HEK293 (cell line): ENCODE measurements around the gene ITIH3.

Source experiments
- CTCF ChIA-PET: fragments of 350-600 bp; formaldehyde crosslinking; extraction: SDS; loops from one replicate; lab custom pipeline; 2021; ENCODE audit warnings: antibody characterized with exemption; lab: Yijun Ruan, JAX
- POLR2A ChIA-PET: fragments of 300-600 bp; formaldehyde crosslinking; extraction: SDS; loops from one replicate; lab custom pipeline; 2020; ENCODE audit warnings: antibody characterized with exemption, inconsistent platforms; lab: Yijun Ruan, JAX
- H3K27ac ChIP-seq: fragments of 200-500 bp; sonication (Bioruptor generic); 2 replicates; pipeline ENCODE4 v1.5.1; 2014; ENCODE audit warnings: low read depth, low read length, control low read depth, inconsistent platforms; ENCODE audit errors: extremely low read depth
- H3K36me3 ChIP-seq, 2 experiments: fragments of 200-500 bp in 1 of 2; sonication (Bioruptor generic) in 1 of 2; 1 replicate in 1 of 2; 2 replicates in 1 of 2; pipeline ENCODE4 v1.5.1; 2014 to 2017; ENCODE audit warnings: inconsistent platforms in 2 of 2, low read length in 2 of 2; ENCODE audit not compliant: control insufficient read depth in 2 of 2, insufficient read depth in 1 of 2
- H3K4me1 ChIP-seq: fragments of 200-500 bp; sonication (Bioruptor generic); 2 replicates; pipeline ENCODE4 v1.5.1; 2014; ENCODE audit warnings: mild to moderate bottlenecking, low read length, inconsistent platforms; ENCODE audit not compliant: control insufficient read depth, insufficient read depth
- H3K4me3 ChIP-seq: 2 replicates; pipeline ENCODE4 v1.5.1; 2011; ENCODE audit warnings: low read depth, mild to moderate bottlenecking, control low read depth, low read length, moderate library complexity
- H3K9me3 ChIP-seq: fragments of 200-500 bp; sonication (Bioruptor generic); 2 replicates; pipeline ENCODE4 v1.5.1; 2014; ENCODE audit warnings: low read depth, low read length, inconsistent platforms; ENCODE audit not compliant: control insufficient read depth, insufficient read depth
- HIC1 ChIP-seq: fragments of 450-650 bp; formaldehyde crosslinking; IDR thresholded peaks from 2 replicates; pipeline ENCODE4 v1.5.1; 2016; ENCODE audit warnings: missing biosample characterization, missing genetic modification characterization
- ZFP3 ChIP-seq: fragments of 450-650 bp; formaldehyde crosslinking; IDR thresholded peaks from 2 replicates; pipeline ENCODE4 v1.5.1; 2016; ENCODE audit warnings: low read depth, missing biosample characterization, missing genetic modification characterization
- ZNF202 ChIP-seq: fragments of 450-650 bp; formaldehyde crosslinking; IDR thresholded peaks from 2 replicates; pipeline ENCODE4 v1.5.1; 2016; ENCODE audit warnings: missing biosample characterization, missing genetic modification characterization, borderline replicate concordance
- ZNF211 ChIP-seq: fragments of 450-650 bp; formaldehyde crosslinking; IDR thresholded peaks from 2 replicates; pipeline ENCODE4 v1.5.1; 2016; ENCODE audit warnings: low read depth, missing biosample characterization, missing genetic modification characterization
- ZNF548 ChIP-seq: fragments of 450-650 bp; formaldehyde crosslinking; IDR thresholded peaks from 2 replicates; pipeline ENCODE4 v1.5.1; 2016; ENCODE audit warnings: missing biosample characterization, missing genetic modification characterization
- ZNF560 ChIP-seq: fragments of 450-650 bp; formaldehyde crosslinking; IDR thresholded peaks from 2 replicates; pipeline ENCODE4 v1.5.1; 2017; ENCODE audit warnings: missing biosample characterization, missing genetic modification characterization, borderline replicate concordance
- ZNF837 ChIP-seq: fragments of 450-650 bp; formaldehyde crosslinking; IDR thresholded peaks from 2 replicates; pipeline ENCODE4 v1.5.1; 2016; ENCODE audit warnings: missing biosample characterization, missing genetic modification characterization

The ITIH3 gene

GRCh38 chr3:52857133-52857532 lies 62.5 kb downstream of the ITIH3 start:
- POLR2A ChIA-PET = no interaction called here
- TF ChIP-seq ZNF837 (tag by site-specific recombination) = no peak
- no peak for TF ChIP-seq ZNF560
- no peak for TF ChIP-seq ZFP3 (tag by site-specific recombination)
- TF ChIP-seq HIC1 (tag by site-specific recombination) = no peak
- no peak for TF ChIP-seq ZNF202 (tag by site-specific recombination)
- TF ChIP-seq, all 188 proteins: peak for 0
- Histone ChIP-seq H3K27ac (no peak overlapping the region), H3K4me1 (no peaks in the 10 kb centered on the region), H3K36me3 (peaks cover 0 to 4% of the 10 kb centered on the region in 2 experiments; a peak in 1 of 3 replicates), H3K9me3 (no peaks in the 10 kb centered on the region), H3K4me3 (no peak overlapping the region)
- CTCF ChIA-PET = no interaction called here

- H3K36me3 ChIP-seq = no peaks in the 10 kb centered on the region
- CTCF ChIA-PET = no interaction called here
- H3K4me3 ChIP-seq = no peak overlapping the region
- no peak overlapping the region for H3K27ac ChIP-seq
- POLR2A ChIA-PET = no interaction called here
- TF ChIP-seq ZNF211 (tag by site-specific recombination) (no peak), ZNF548 (tag by site-specific recombination) (peak; percentile 77)
- TF ChIP-seq, all 188 proteins: peak for 1
- Histone ChIP-seq H3K9me3 (no peaks in the 10 kb centered on the region), H3K4me1 (no peaks in the 10 kb centered on the region)
Measured at GRCh38 chr3:52857864-52858263, 63.3 kb downstream of the ITIH3 start.
